CD4-positive, CD25-positive, alpha-beta regulatory T cell (primary cell): ENCODE measurements around the gene USP32. TPM values are rescaled to one million over a fixed set of nuclear protein-coding genes. Genes with fewer than 3 reads are reported as not detected.

ENCODE experiments used
- ATAC-seq, 2 donors: fragments of 150-1000 bp; cut with Tn5 transposase; one replicate each; pipeline ENCODE4 v1.10.0; 2021; ENCODE audit warnings: low read depth in 2 of 2, moderate number of reproducible peaks in 2 of 2, moderate library complexity in 1 of 2
- DNase-seq, 3 donors: peaks; one replicate each; pipeline versions ENCODE4 v3.0.0 to v3.0.0-alpha.2; 2012 to 2022; ENCODE audit warnings: mixed read lengths in 1 of 3
- H3K27ac ChIP-seq: one replicate; pipeline ENCODE4 v1.7.0; 2013; ENCODE audit warnings: mild to moderate bottlenecking, low read length; ENCODE audit not compliant: insufficient read depth, poor library complexity, severe bottlenecking
- H3K27me3 ChIP-seq: one replicate; pipeline ENCODE4 v1.7.0; 2013; ENCODE audit warnings: low read length; ENCODE audit not compliant: control insufficient read depth, insufficient read depth
- H3K36me3 ChIP-seq: one replicate; pipeline ENCODE4 v1.7.0; 2013; ENCODE audit warnings: mild to moderate bottlenecking, low read length, moderate library complexity; ENCODE audit not compliant: control insufficient read depth, insufficient read depth
- H3K4me1 ChIP-seq: 2 replicates; pipeline ENCODE4 v1.7.0; 2013; ENCODE audit warnings: mild to moderate bottlenecking, low read length; ENCODE audit not compliant: insufficient read depth, control insufficient read depth, poor library complexity, severe bottlenecking
- H3K4me3 ChIP-seq: one replicate; pipeline ENCODE4 v1.7.0; 2013; ENCODE audit warnings: low read depth, mild to moderate bottlenecking, low read length, moderate library complexity
- H3K9me3 ChIP-seq, 2 experiments: 1 replicate in 1 of 2; 2 replicates in 1 of 2; pipeline ENCODE4 v1.7.0; 2013; ENCODE audit warnings: low read length in 2 of 2, mild to moderate bottlenecking in 1 of 2, moderate library complexity in 1 of 2; ENCODE audit not compliant: control insufficient read depth in 2 of 2
- H3K27ac Mint-ChIP-seq, 3 donors: one replicate each; pipeline ENCODE4 v1.8.0; 2020 to 2022; ENCODE audit warnings: mild to moderate bottlenecking in 3 of 3, mixed read lengths in 3 of 3, moderate library complexity in 2 of 3
- H3K27me3 Mint-ChIP-seq: one replicate; pipeline ENCODE4 v1.8.0; 2022; ENCODE audit warnings: mild to moderate bottlenecking, mixed read lengths
- H3K36me3 Mint-ChIP-seq: one replicate; pipeline ENCODE4 v1.8.0; 2020; ENCODE audit warnings: mixed read lengths
- H3K4me1 Mint-ChIP-seq, 4 donors: one replicate each; pipeline ENCODE4 v1.8.0; 2020 to 2022; ENCODE audit warnings: mixed read lengths in 4 of 4, mild to moderate bottlenecking in 1 of 4
- H3K4me3 Mint-ChIP-seq, 4 donors: one replicate each; pipeline ENCODE4 v1.8.0; 2020 to 2022; ENCODE audit warnings: mild to moderate bottlenecking in 4 of 4, mixed read lengths in 4 of 4, moderate library complexity in 3 of 4
- H3K9me3 Mint-ChIP-seq, 7 donors: one replicate each; pipeline ENCODE4 v1.8.0; 2020 to 2022; ENCODE audit warnings: mixed read lengths in 7 of 7, mild to moderate bottlenecking in 3 of 7, moderate library complexity in 2 of 7
- polyA plus RNA-seq, 4 donors: library from polyadenylated mRNA; unstranded; fragments of 300-500 nt; fragmentation: Illumina TruSeq; gene quantifications; one replicate each; pipeline ENCODE4 v1.2.3, GENCODE V29; 2021
- total RNA-seq: library from RNA; stranded (reverse); gene quantifications from one replicate; pipeline ENCODE4 v1.2.3, GENCODE V29; 2022

The USP32 gene
- total and polyA plus RNA-seq, 5 donors from 2014 or later = 6.1 to 47.0 (median 7.5) TPM

DNA sequence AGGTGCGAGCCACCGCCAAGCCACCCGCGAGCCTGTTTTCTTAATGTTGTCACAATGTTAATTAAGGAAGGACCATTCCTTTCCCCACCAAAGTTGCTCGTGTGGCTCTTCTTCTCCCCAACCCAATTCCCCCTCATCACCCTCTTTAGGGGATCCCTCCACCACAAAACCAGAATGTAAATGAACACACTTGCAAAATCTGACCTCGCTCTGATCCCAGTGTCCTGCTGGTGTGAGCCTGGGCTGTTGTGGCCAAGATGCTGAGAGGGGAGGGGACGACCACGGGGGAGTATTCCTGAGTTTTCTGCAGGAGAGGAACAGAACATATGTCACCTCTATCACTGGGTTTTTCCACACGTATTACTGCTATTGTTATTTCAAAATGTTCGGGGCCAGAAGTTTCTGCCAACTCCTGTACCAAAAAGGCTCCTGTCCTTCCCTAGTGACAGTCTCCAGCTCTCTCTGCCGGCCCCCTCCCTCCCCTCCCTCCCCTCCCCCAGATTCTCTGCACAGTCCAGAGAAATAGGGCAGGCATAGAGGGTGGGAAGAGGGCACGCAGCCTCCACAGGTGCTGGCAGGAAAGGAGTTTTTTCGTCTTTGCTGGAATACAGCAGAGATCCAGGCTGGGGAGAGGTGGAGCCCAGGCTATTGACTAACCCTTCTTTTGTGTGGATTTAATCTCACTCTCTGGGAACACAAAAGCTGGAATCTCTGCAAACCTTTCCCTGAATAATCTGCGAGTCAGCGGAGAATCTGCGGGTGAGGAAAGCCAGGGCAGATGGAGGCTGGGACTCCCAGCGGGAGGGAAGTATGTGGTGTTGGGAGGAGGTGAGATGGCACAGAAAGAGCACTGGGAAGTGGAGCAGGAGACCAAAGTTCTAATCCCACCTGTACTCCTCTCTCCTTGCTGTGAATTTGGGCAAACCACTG lies 246.7 kb downstream of the USP32 start:
- Histone ChIP-seq H3K27ac (no peak overlapping the region), H3K9me3 (no peaks in the 10 kb centered on the region), H3K27me3 (peaks cover 30% of the 10 kb centered on the region), H3K4me1 (peaks cover 23% of the 10 kb centered on the region), H3K4me3 (no peak overlapping the region), H3K36me3 (no peaks in the 10 kb centered on the region)
- no peaks in the 10 kb centered on the region for H3K36me3 Mint-ChIP-seq
- ATAC-seq (no peak), DNase-seq (no peak)
- H3K4me1 Mint-ChIP-seq = peaks cover 8 to 40% (median 20%) of the 10 kb centered on the region in 4 donors
- H3K27ac Mint-ChIP-seq = no peak overlapping the region
- peaks cover 0 to 6% (median 0%) of the 10 kb centered on the region in 7 donors for H3K9me3 Mint-ChIP-seq
- H3K27me3 Mint-ChIP-seq = peaks cover 88% of the 10 kb centered on the region
- H3K4me3 Mint-ChIP-seq = no peak overlapping the region

DNA sequence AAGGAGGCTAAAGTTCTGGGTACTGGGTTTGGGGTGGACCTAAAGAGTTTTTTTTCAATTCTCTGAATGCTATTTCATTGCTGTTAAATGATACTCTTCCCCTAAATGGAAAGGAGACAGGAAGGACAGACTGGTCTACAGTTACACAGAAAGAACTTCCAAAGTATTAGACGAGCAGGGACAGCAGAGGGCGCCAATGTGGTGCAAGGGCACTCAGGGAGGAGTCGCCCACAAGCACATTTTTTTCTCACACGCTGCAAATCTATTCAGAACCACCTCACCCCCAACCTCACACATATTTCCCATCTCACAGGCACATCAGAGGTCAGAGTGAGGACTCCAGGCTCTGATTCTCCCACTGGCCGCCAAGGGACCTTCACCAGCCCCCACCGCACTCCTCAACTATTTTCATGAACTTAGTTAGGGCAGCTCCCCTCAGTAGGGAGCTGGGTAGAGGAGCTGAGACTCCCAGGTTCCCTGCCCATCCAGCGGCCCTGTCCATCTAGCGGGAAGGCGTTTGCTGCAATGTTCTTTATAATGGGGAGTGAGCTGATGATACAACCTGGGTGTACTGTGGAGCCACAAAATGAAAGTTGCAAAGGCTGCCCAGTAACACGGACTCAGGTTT lies 248.9 kb downstream of the USP32 start:
- Histone ChIP-seq H3K9me3 (no peaks in the 10 kb centered on the region), H3K27me3 (peaks cover 20% of the 10 kb centered on the region), H3K4me1 (peaks cover 27% of the 10 kb centered on the region), H3K4me3 (no peak overlapping the region), H3K36me3 (no peaks in the 10 kb centered on the region), H3K27ac (no peak overlapping the region)
- DNase-seq = peak; percentile 48 to 85 (median 74)
- no peaks in the 10 kb centered on the region for H3K36me3 Mint-ChIP-seq
- H3K4me1 Mint-ChIP-seq = peaks cover 8 to 36% (median 20%) of the 10 kb centered on the region in 4 donors
- H3K9me3 Mint-ChIP-seq = peaks cover 0 to 6% (median 0%) of the 10 kb centered on the region in 7 donors
- H3K4me3 Mint-ChIP-seq = peak overlapping the region in 2 of 4 donors; percentile 20 to 26
- no peak overlapping the region for H3K27ac Mint-ChIP-seq
- H3K27me3 Mint-ChIP-seq = peaks cover 92% of the 10 kb centered on the region
- ATAC-seq = peak; percentile 73 to 78

DNA sequence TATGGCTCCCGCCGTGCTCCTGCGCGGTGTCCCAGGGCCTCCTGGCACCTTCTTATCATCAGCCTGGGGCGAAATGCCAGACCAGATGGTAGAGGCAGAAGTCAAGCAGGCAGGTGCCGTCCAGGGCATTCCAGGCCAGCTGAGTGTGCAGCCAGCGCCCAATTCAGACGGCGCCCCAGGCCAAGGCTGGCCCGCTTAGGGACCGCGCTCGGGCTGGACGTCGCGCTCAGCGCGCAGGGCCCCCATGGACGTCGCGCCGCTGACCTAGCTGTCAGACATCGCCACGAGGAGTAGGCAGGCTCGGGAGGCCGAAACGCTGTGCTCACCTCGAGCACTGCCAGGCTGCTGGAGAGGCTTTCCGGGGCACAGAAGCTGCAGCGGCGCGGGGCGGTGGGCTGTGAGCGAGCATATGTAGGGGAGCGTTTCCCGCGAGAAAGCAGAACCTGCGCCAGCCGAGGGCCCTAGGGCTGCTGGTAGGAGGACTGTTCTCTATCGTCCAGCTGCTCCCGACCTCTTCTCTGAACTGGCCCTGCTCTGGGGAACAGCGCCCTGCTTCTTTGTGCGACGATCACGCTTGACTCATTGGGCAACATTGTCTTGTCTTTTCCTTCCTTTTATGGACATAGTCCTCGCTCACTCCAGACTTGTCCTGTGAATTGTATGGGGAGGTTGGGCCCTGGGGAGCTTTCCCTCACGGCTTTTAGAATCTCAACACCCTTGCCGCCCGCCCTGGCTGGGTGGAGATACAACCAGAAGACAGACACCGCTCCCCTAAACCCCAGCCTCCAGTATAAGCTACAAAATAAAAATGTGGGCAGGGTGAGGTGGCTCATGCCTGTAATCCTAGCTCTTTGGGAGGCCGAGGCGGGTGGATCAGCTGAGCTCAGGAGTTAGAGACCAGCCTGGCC lies 250.6 kb downstream of the USP32 start:
- DNase-seq (no peak), ATAC-seq (no peak)
- Mint-ChIP-seq H3K36me3 (no peaks in the 10 kb centered on the region), H3K4me1 (peaks cover 8 to 36% (median 20%) of the 10 kb centered on the region in 4 donors), H3K9me3 (peaks cover 0 to 3% (median 0%) of the 10 kb centered on the region in 7 donors), H3K27me3 (peaks cover 80% of the 10 kb centered on the region), H3K4me3 (peak overlapping the region in 1 of 4 donors; percentile 26), H3K27ac (no peak overlapping the region)
- H3K27me3 ChIP-seq = peaks cover 12% of the 10 kb centered on the region
- no peak overlapping the region for H3K4me3 ChIP-seq
- peaks cover 27% of the 10 kb centered on the region for H3K4me1 ChIP-seq
- H3K9me3 ChIP-seq = no peaks in the 10 kb centered on the region
- H3K27ac ChIP-seq = no peak overlapping the region
- H3K36me3 ChIP-seq = no peaks in the 10 kb centered on the region

DNA sequence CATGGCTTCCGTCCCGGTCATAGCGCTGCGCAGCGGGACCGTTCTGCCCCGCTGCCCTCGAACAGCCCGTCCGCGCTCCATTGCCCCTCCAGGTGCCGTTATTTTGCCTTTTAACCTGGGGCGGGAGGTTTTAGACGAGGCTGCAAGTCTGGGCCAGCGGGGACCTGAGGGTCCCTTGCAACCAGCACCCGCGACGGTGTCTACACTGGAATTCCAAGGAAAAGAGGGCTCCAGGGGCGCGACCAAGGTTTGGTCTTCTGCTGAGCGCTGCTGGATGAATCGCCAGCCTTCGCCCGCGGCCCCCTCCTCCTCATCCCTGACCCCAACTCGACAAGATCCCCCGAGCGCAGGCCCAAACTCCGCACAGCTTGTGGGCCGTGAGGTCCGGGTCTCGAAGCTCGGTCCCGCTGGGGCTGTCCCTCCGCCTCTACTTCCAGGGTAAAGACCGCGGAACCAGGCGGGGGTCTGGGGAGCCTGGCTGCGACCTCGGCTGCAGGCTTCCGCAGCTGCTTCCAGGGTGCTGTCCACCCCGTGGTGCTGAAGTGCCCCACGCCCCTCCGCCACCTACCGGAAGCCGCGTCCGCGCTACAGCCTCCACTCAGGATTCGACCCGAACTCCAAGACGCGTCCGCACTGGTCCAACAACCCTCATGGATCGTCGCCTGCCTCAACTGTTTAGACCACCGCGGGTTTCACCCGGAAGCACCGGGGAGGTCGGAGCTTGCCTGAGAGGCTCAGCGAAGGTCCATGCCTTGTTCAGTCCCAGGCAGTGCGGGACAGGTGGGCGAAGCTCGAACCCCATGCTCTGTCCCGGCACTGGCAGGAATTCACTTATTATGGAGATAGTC lies 252.3 kb downstream of the USP32 start:
- peaks cover 33% of the 10 kb centered on the region for H3K4me1 ChIP-seq
- H3K9me3 Mint-ChIP-seq = peaks cover 0 to 2% (median 0%) of the 10 kb centered on the region in 7 donors
- no peaks in the 10 kb centered on the region for H3K9me3 ChIP-seq
- ATAC-seq (peak; percentile 37 to 50), DNase-seq (peak; percentile 50 to 74 (median 68))
- no peaks in the 10 kb centered on the region for H3K36me3 Mint-ChIP-seq
- H3K36me3 ChIP-seq = no peaks in the 10 kb centered on the region
- no peak overlapping the region for H3K4me3 ChIP-seq
- H3K27ac ChIP-seq = no peak overlapping the region
- peak overlapping the region in 1 of 4 donors; percentile 16 for H3K4me3 Mint-ChIP-seq
- H3K27me3 ChIP-seq = peaks cover 8% of the 10 kb centered on the region
- peaks cover 13 to 53% (median 29%) of the 10 kb centered on the region in 4 donors for H3K4me1 Mint-ChIP-seq
- peaks cover 70% of the 10 kb centered on the region for H3K27me3 Mint-ChIP-seq
- H3K27ac Mint-ChIP-seq = peak overlapping the region in 1 of 3 donors; percentile 52

DNA sequence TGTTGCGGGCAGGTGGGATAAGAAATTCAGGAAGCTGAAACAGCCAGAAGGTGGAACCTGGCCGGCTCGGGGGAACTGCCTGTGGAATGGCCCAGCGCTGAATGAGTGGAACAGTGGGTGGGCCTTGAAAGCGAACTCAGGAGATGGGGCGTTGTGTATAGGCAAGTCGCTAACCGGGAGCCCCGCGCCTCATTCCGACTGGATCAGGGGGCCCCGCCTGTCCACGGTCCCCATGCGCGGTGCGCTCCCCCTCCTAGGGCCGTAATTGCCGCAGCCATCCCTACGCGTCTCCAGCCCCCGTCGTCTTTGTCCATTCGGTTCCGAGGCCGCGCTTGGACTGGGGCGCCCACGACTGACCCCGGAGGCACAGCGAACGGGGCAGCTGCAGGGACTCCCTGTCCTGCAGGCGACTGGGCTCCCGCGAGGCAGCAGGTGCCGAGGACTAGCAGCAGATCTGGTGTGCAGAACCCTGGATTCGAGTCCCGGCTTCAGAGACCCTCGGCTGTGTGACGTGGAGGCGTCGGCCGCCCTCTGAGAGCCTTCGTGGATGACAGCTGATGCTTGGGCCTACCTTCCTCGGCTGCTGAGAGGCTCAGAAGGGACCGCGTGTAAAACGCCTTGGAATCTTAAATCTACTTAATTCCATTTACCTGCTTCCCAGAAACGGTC lies 253.0 kb downstream of the USP32 start:
- DNase-seq (no peak), ATAC-seq (no peak)
- H3K27me3 ChIP-seq = peaks cover 8% of the 10 kb centered on the region
- H3K27ac ChIP-seq = no peak overlapping the region
- H3K9me3 ChIP-seq = no peaks in the 10 kb centered on the region
- no peaks in the 10 kb centered on the region for H3K36me3 Mint-ChIP-seq
- H3K4me3 ChIP-seq = no peak overlapping the region
- no peaks in the 10 kb centered on the region for H3K36me3 ChIP-seq
- peaks cover 62% of the 10 kb centered on the region for H3K27me3 Mint-ChIP-seq
- H3K4me1 Mint-ChIP-seq = peaks cover 8 to 56% (median 35%) of the 10 kb centered on the region in 4 donors
- peaks cover 40% of the 10 kb centered on the region for H3K4me1 ChIP-seq
- H3K9me3 Mint-ChIP-seq = peaks cover 0 to 2% (median 0%) of the 10 kb centered on the region in 7 donors
- H3K4me3 Mint-ChIP-seq = no peak overlapping the region
- no peak overlapping the region for H3K27ac Mint-ChIP-seq

DNA sequence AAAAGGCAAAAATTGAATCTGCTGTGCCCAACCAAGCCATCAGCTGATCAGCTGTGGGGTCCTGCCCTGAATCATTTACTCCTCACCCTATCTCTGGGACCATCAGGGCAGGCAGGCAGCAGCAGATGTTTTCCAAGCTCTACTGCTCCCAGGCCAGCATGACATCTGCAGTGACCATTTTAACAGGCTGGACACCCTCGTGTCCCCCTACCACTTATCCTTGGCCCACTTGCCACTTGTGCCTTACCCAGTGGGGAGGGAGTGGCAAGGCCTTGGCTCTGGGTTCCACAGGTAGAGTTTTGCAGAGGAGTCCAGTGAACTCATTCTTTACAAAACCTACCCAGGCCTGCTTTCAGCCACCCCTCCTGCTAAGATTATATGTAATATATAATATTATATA lies 254.2 kb downstream of the USP32 start:
- Histone ChIP-seq H3K9me3 (no peaks in the 10 kb centered on the region), H3K36me3 (no peaks in the 10 kb centered on the region), H3K4me3 (no peak overlapping the region), H3K27ac (no peak overlapping the region), H3K4me1 (peaks cover 35% of the 10 kb centered on the region), H3K27me3 (peaks cover 8% of the 10 kb centered on the region)
- DNase-seq = no peak
- Mint-ChIP-seq H3K27me3 (peaks cover 54% of the 10 kb centered on the region), H3K4me1 (peaks cover 4 to 54% (median 31%) of the 10 kb centered on the region in 4 donors), H3K27ac (no peak overlapping the region), H3K9me3 (no peaks in the 10 kb centered on the region), H3K4me3 (peak overlapping the region in 1 of 4 donors; percentile 2), H3K36me3 (no peaks in the 10 kb centered on the region)
- no peak for ATAC-seq
